ENCODE results near the gene GPC6.

DNA sequence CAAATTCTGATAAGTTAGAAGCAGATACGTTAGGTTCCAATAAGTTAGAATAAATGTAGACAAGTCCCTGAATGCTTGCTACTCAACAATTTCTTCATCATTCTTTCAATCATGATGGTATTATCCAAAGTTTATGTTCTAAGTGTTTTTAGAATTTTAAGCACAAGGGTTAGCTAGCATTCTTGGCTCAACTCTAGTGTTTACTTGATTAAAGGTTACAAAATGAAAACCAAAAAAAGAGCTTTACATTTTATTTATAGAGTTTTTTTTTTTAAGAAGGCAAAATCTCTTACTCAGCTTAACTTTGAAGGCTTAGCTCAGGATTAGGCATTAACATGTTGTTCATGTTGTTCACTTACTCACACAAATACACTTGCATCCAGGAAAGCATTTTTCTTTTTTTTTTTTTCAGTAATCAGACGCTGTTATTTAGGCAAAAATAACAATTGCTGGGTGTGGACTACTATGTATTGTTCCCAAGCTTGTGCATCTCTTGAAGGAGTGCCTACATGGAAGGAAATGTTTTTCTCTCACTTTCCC, 832.3 kb downstream of the GPC6 start:
- TF ChIP-seq, protein P1, sequence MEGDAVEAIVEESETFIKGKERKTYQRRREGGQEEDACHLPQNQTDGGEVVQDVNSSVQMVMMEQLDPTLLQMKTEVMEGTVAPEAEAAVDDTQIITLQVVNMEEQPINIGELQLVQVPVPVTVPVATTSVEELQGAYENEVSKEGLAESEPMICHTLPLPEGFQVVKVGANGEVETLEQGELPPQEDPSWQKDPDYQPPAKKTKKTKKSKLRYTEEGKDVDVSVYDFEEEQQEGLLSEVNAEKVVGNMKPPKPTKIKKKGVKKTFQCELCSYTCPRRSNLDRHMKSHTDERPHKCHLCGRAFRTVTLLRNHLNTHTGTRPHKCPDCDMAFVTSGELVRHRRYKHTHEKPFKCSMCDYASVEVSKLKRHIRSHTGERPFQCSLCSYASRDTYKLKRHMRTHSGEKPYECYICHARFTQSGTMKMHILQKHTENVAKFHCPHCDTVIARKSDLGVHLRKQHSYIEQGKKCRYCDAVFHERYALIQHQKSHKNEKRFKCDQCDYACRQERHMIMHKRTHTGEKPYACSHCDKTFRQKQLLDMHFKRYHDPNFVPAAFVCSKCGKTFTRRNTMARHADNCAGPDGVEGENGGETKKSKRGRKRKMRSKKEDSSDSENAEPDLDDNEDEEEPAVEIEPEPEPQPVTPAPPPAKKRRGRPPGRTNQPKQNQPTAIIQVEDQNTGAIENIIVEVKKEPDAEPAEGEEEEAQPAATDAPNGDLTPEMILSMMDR (IDR thresholded peaks at IDR 0.05): no peak
- TF ChIP-seq RAD21 (IDR thresholded peaks at IDR 0.05; ENCODE audit: low read length): no peak
- no peak for TF ChIP-seq TEAD4 (IDR thresholded peaks at IDR 0.05; ENCODE audit: borderline replicate concordance, insufficient read depth)
- TF ChIP-seq RFX5 (IDR thresholded peaks at IDR 0.05; ENCODE audit: low read length): no peak
- no peak for TF ChIP-seq POLR2AphosphoS5 (IDR thresholded peaks at IDR 0.05; ENCODE audit: low read depth, low read length)
- TF ChIP-seq, protein P2, sequence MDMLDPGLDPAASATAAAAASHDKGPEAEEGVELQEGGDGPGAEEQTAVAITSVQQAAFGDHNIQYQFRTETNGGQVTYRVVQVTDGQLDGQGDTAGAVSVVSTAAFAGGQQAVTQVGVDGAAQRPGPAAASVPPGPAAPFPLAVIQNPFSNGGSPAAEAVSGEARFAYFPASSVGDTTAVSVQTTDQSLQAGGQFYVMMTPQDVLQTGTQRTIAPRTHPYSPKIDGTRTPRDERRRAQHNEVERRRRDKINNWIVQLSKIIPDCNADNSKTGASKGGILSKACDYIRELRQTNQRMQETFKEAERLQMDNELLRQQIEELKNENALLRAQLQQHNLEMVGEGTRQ (IDR thresholded peaks at IDR 0.05; ENCODE audit: borderline replicate concordance, low read depth, low read length): no peak
- no peak for TF ChIP-seq JUND (IDR thresholded peaks at IDR 0.05)
- no peak for TF ChIP-seq EP300 (IDR thresholded peaks at IDR 0.05; ENCODE audit: borderline replicate concordance in 1 of 2, low read depth in 1 of 2, low read length in 1 of 2)
- TF ChIP-seq RCOR1 (IDR thresholded peaks at IDR 0.05; ENCODE audit: low read length): no peak
- TF ChIP-seq, protein P3, sequence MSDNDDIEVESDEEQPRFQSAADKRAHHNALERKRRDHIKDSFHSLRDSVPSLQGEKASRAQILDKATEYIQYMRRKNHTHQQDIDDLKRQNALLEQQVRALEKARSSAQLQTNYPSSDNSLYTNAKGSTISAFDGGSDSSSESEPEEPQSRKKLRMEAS (IDR thresholded peaks at IDR 0.05; ENCODE audit: low read depth): no peak
- no peak for TF ChIP-seq MEF2A (IDR thresholded peaks at IDR 0.05; ENCODE audit: borderline replicate concordance, low read depth)
- TF ChIP-seq EZH2phosphoT487 (IDR thresholded peaks at IDR 0.05; ENCODE audit: borderline replicate concordance, low read depth): no peak
- no peak for TF ChIP-seq TAF1 (IDR thresholded peaks at IDR 0.05; ENCODE audit: borderline replicate concordance, low read depth, low read length)
- no peak for TF ChIP-seq FOSL2 (IDR thresholded peaks at IDR 0.05; ENCODE audit: borderline replicate concordance, low read depth)
